AG08396 (cell line): ENCODE measurements around the gene ZNF20.
"Not testable (repeated sequence)": the region's sequence is repeated elsewhere in the genome, so short reads cannot be mapped to it uniquely, and the experiment has no call there.

Source experiments
- DNase-seq: peaks from one replicate; pipeline ENCODE4 v3.0.0; 2012; ENCODE audit warnings: low spot score, mixed read lengths

ZNF20 gene

GRCh38 chr19:12112701-12113100 lies 27.4 kb downstream of the ZNF20 start:
- no peak for DNase-seq

- no peak for DNase-seq
Observed at GRCh38 chr19:12111943-12112637, 28.1 kb downstream of the ZNF20 start.

DNA sequence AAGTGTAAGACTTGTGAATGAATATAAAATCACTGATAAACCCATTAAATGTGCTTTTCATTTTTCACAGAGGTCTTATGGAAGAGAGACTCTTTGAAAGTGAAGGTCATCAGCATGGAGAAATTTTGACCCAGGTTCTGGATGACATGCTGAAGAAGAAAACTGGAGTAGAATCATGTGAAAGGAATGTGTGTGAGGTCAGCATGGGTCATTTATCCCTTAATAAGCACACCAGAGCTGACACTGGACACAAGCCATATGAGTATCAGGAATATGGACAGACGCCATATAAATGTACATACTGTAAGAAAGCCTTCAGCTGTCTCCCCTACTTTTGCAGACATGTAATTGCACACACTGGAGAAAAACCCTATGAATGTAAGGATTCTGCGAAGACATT lies 29.0 kb downstream of the ZNF20 start:
- DNase-seq = no peak

DNA sequence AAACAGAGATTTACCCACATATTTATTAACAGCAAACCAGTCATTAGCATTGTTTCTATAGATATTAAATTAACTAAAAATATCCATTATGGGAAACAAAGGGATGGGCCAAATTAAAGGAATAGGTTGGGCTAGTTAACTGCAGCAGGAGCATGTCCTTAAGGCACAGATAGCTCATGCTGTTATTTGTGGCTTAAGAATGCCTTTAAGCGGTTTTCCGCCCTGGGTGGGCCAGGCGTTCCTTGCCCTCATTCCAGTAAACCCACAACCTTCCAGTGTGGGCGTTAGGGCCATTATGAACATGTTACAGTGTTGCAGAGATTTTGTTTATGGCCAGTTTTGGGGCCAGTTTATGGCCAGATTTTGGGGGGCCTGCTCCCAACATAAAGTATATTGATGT lies 36.2 kb downstream of the ZNF20 start:
- DNase-seq = not testable (repeated sequence)

- no peak for DNase-seq
Observed at GRCh38 chr19:12098040-12098439, 42.1 kb downstream of the ZNF20 start.

DNA sequence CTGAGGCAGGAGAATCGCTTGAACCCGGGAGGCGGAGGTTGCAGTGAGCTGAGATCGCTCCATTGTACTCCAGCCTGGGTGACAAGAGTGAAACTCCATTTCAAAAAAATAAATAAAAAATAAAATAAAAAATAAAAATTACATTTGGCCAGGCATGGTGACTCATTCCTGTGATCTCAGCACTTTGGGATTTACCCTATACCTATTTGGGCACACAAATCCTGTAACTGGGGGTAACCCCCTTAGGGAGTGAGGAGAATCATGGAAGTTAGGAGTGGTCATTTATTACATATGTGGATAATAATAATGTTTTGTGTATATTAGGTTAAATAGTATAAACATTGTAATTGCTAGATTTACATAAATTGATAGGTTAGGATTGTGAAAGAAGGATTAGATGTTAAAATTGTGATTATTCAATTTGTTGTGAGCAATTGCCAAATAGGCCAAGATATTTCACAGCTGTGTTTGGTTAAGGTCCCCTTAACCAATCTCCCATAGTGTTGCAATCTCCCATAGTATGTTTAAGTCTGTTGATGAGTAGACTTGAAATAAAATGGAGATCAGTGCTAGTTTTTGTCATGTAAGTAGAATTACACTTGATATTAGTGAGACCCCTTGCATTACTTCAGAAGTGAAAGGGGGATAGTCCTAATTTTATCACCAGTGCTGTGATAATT lies 44.9 kb downstream of the ZNF20 start:
- DNase-seq = no peak

DNA sequence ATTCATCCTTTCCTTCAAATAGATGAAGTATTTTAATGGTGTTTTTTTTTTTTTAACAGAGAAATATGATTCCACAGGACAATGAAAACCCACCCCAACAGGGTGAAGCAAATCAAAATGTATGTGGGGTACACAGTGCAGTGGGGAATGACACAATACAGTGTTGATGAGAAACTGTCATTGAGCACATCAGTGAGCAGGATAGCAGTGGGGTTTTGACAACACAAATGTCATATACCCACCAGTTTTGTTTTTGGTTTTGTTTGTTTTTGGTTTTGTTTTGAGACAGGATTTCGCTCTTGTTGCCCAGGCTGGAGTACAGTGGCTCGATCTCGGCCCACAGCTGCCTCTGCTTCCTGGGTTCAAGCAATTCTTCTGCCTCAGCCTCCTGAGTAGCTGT lies 46.4 kb downstream of the ZNF20 start:
- DNase-seq = no peak

DNA sequence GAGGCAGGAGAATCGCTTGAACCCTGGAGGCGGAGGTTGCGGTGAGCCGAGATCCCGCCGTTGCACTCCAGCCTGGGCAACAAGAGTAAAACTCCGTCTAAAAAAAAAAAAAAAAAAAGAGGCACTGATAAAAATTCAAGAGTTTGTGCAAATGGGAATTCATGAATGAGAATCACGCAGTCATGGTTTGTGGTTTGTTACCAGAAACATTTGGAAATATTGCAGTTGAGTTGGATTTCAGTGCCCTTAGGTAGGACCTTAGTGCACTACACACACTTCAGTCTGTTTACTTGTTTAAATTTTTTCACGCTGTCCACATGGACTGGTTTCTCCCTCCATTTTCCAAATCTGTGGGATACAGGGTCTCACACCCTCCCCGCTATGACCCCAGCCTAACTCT lies 47.2 kb downstream of the ZNF20 start:
- no peak for DNase-seq

DNA sequence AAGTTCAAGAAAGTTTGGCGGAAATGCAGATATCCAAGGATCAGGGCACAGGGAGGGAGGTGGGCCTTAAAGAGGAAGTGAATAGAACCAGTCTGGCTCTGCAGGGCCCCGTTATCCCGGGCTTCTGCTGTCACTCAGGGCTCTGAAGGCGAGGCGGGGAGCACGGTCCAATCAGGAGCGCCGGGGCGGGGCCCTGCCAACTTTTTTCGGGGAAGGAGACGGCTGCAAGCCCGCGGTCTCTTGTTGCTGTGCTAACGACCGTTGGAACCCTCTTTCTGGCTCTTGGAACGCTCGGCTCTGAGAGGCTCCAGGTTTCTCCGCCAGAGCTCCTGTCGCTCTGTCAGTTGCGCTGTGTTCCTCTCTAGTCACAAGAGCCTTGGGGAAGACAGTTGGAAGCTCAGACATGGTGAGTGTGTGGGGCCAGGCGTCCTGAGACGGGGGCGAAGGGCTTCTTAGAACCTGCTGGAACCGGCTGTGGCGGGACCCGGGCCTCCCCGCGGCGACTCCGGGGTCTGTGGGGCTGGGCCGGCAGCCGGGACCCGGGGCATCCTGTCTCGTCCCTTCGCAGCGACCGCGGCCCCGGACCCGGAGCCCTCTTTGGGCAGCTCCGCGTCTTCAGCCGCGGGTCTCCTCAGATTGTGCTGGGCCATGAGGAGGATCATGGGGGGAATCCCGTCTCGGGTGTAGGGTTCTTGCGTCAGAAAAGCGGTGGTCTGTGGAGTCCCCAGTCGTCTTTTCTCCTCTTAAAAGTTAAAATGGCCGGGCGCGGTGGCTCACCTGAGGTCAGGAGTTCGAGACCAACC lies 47.9 kb downstream of the ZNF20 start:
- DNase-seq = peak; percentile 96

DNA sequence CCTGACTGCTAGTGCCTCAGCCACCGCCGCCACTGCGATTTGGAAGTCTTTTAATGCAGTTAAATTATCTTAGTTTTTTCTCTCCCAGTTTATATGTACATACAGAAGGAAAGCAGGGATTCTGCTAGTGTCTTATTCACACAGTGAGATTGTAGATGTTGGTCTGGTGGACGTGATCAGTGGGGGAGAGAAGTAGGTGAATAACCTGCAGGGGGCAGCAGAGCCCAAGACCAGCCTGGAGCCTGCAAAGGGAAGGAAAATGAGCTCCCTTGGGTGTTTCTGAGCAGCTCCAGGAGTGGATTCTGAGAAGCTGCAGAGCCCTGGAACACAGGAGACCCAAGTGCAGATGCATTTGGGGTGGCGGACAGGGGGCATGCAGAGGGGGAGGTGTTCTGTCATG lies 49.3 kb downstream of the ZNF20 start:
- DNase-seq = peak; percentile 61

- no peak for DNase-seq
Observed at GRCh38 chr19:12085074-12085818, 54.9 kb downstream of the ZNF20 start.

- not testable (repeated sequence) for DNase-seq
Observed at GRCh38 chr19:12083336-12083735, 56.8 kb downstream of the ZNF20 start.
